OCI-LY1 (cell line): Measurements from ENCODE around the gene DIPK1B.
A peak's percentile ranks its signal among the peaks of the same experiment; 100 is the strongest.
"Not testable (repeated sequence)": the region's sequence is repeated elsewhere in the genome, so short reads cannot be mapped to it uniquely, and the experiment has no call there.

Experiments
- H2AFZ ChIP-seq: fragments of 200-600 bp; sonication (generic), shearing (Covaris generic); 2 replicates; pipeline ENCODE4 v1.6.0; 2014; ENCODE audit warnings: antibody characterized with exemption, mild to moderate bottlenecking, low read length
- H3F3A ChIP-seq: fragments of 200-600 bp; sonication (generic), shearing (Covaris generic); 2 replicates; pipeline ENCODE4 v1.6.0; 2014; ENCODE audit warnings: mild to moderate bottlenecking, antibody characterized with exemption, low read length, moderate library complexity; ENCODE audit not compliant: insufficient read depth
- H3K27ac ChIP-seq: fragments of 200-600 bp; sonication (generic); 2 replicates; pipeline ENCODE4 v1.5.1; 2014; ENCODE audit warnings: low read length, mixed run types, mild to moderate bottlenecking, low read depth; ENCODE audit not compliant: poor library complexity, severe bottlenecking
- H3K27me3 ChIP-seq: fragments of 200-600 bp; sonication (generic); 2 replicates; pipeline ENCODE4 v1.6.0; 2014; ENCODE audit warnings: antibody characterized with exemption, mild to moderate bottlenecking, low read length, moderate library complexity; ENCODE audit not compliant: insufficient read depth
- H3K36me3 ChIP-seq: fragments of 200-600 bp; sonication (generic); 2 replicates; pipeline ENCODE4 v1.6.1; 2014; ENCODE audit warnings: mild to moderate bottlenecking, antibody characterized with exemption, low read length, moderate library complexity, mixed read lengths; ENCODE audit not compliant: insufficient read depth
- H3K4me1 ChIP-seq: fragments of 200-600 bp; sonication (generic); 2 replicates; pipeline ENCODE4 v1.5.1; 2014; ENCODE audit warnings: mild to moderate bottlenecking, low read length, moderate library complexity; ENCODE audit not compliant: insufficient read depth, severe bottlenecking
- H3K4me2 ChIP-seq: fragments of 200-600 bp; sonication (generic), shearing (Covaris generic); 2 replicates; pipeline ENCODE4 v1.6.1; 2014; ENCODE audit warnings: low read length
- H3K4me3 ChIP-seq: fragments of 200-600 bp; sonication (generic); 2 replicates; pipeline ENCODE4 v1.5.1; 2014; ENCODE audit warnings: low read length, low read depth, mild to moderate bottlenecking, mixed read lengths; ENCODE audit not compliant: poor library complexity, severe bottlenecking
- H3K79me2 ChIP-seq: fragments of 200-600 bp; shearing (Covaris generic); 2 replicates; pipeline ENCODE4 v1.6.1; 2016; ENCODE audit warnings: mixed run types, low read length, mixed read lengths; ENCODE audit not compliant: insufficient read depth
- H3K9ac ChIP-seq: fragments of 200-600 bp; sonication (generic), shearing (Covaris generic); 2 replicates; pipeline ENCODE4 v1.6.1; 2014; ENCODE audit warnings: mild to moderate bottlenecking, low read length, mixed read lengths
- H3K9me2 ChIP-seq: fragments of 200-600 bp; sonication (generic), shearing (Covaris generic); 2 replicates; pipeline ENCODE4 v1.6.1; 2014; ENCODE audit warnings: low read depth, mild to moderate bottlenecking, low read length, mixed read lengths
- H3K9me3 ChIP-seq: fragments of 200-600 bp; shearing (Covaris generic); 2 replicates; pipeline ENCODE4 v1.6.1; 2014; ENCODE audit warnings: low read length, mixed read lengths
- H4K20me1 ChIP-seq: fragments of 200-600 bp; sonication (generic), shearing (Covaris generic); 2 replicates; pipeline ENCODE4 v1.6.0; 2016; ENCODE audit warnings: mild to moderate bottlenecking, low read length; ENCODE audit not compliant: insufficient read depth
- CTCF ChIP-seq: fragments of 200-600 bp; sonication (generic), shearing (Covaris generic); IDR thresholded peaks from 2 replicates; pipeline ENCODE4 v1.5.1; 2017; ENCODE audit warnings: mild to moderate bottlenecking, antibody characterized with exemption, low read length, moderate library complexity, mixed read lengths
- EZH2 ChIP-seq: fragments of 200-600 bp; sonication (generic), shearing (Covaris generic); IDR thresholded peaks from 2 replicates; pipeline ENCODE4 v1.8.0; 2017; ENCODE audit warnings: borderline replicate concordance, mixed run types, mild to moderate bottlenecking, antibody characterized with exemption, low read length, moderate library complexity, mixed read lengths

DIPK1B gene

GRCh38 chr9:136765041-136765440 is 52.7 kb downstream of the DIPK1B start:
- H3K9ac ChIP-seq: no peak overlapping the region
- H3F3A ChIP-seq: no peaks in the 10 kb centered on the region
- H3K27me3 ChIP-seq: 0 out of 2 replicates have a peak, but pooled peaks cover 5% of the 10 kb centered on the region
- no peaks in the 10 kb centered on the region for H3K79me2 ChIP-seq
- no peak overlapping the region for H3K4me3 ChIP-seq
- H3K9me3 ChIP-seq: no peaks in the 10 kb centered on the region
- H3K36me3 ChIP-seq: no peaks in the 10 kb centered on the region
- no peak overlapping the region for H3K4me2 ChIP-seq
- H4K20me1 ChIP-seq: no peaks in the 10 kb centered on the region
- no peak overlapping the region for H3K27ac ChIP-seq
- no peak overlapping the region for H2AFZ ChIP-seq
- TF ChIP-seq CTCF (no peak), EZH2 (no peak)
- no peaks in the 10 kb centered on the region for H3K4me1 ChIP-seq
- no peaks in the 10 kb centered on the region for H3K9me2 ChIP-seq

GRCh38 chr9:136765745-136766409 is 53.5 kb downstream of the DIPK1B start:
- not testable (repeated sequence) for H3K9me3 ChIP-seq, H3K4me2 ChIP-seq, H3K79me2 ChIP-seq, H3K4me1 ChIP-seq, H2AFZ ChIP-seq, H3K27ac ChIP-seq, H3K4me3 ChIP-seq, H4K20me1 ChIP-seq, H3K9me2 ChIP-seq, H3K9ac ChIP-seq, H3F3A ChIP-seq, H3K27me3 ChIP-seq, H3K36me3 ChIP-seq

GRCh38 chr9:136766410-136767120 is 54.2 kb downstream of the DIPK1B start:
- not testable (repeated sequence) for H3K36me3 ChIP-seq, H4K20me1 ChIP-seq, H3K79me2 ChIP-seq, H3K9ac ChIP-seq, H3K4me2 ChIP-seq, H3K9me3 ChIP-seq, H3F3A ChIP-seq, H3K9me2 ChIP-seq, H3K4me3 ChIP-seq, H3K4me1 ChIP-seq, H2AFZ ChIP-seq, H3K27me3 ChIP-seq, H3K27ac ChIP-seq

- H4K20me1 ChIP-seq: no peaks in the 10 kb centered on the region
- H3K9me3 ChIP-seq: peaks cover 5% of the 10 kb centered on the region; the same call in 1 of the 2 replicates
- H3K9ac ChIP-seq: no peak overlapping the region
- H2AFZ ChIP-seq: no peak overlapping the region
- H3K27ac ChIP-seq: no peak overlapping the region
- peaks cover 5% of the 10 kb centered on the region for H3K4me1 ChIP-seq
- H3F3A ChIP-seq: no peaks in the 10 kb centered on the region
- no peak overlapping the region for H3K4me3 ChIP-seq
- no peak overlapping the region for H3K4me2 ChIP-seq
- H3K36me3 ChIP-seq: peaks cover 5% of the 10 kb centered on the region; the same call in 1 of the 2 replicates
- no peaks in the 10 kb centered on the region for H3K79me2 ChIP-seq
- TF ChIP-seq EZH2: no peak
- peak; percentile 52 for TF ChIP-seq CTCF
- H3K9me2 ChIP-seq: no peaks in the 10 kb centered on the region
- H3K27me3 ChIP-seq: peaks cover 3% of the 10 kb centered on the region; the same call in 1 of the 2 replicates
Observed at GRCh38 chr9:136769710-136770191, 57.4 kb downstream of the DIPK1B start.
